Neural progenitor cell (in vitro differentiated cells): Measurements from ENCODE around the gene MTCL1. TPM values are rescaled to one million over a fixed set of nuclear protein-coding genes. Genes with fewer than 3 reads are reported as not detected.

Experiments used
- DNase-seq: peaks from one replicate; pipeline ENCODE4 v3.0.0-alpha.2; 2016; ENCODE audit warnings: low spot score
- H2AFZ ChIP-seq: fragments of 200-600 bp; sonication (generic); replicated peaks from 2 replicates; pipeline ENCODE4 v1.6.1; 2016; ENCODE audit warnings: antibody characterized with exemption
- H3F3A ChIP-seq: fragments of 200-600 bp; sonication (generic); 2 replicates; pipeline ENCODE4 v1.6.1; 2016; ENCODE audit warnings: antibody characterized with exemption, low read depth
- H3K27ac ChIP-seq: fragments of 200-600 bp; sonication (generic); 2 replicates; pipeline ENCODE4 v1.5.1; 2016; ENCODE audit warnings: mild to moderate bottlenecking
- H3K27me3 ChIP-seq: fragments of 200-600 bp; sonication (generic); 2 replicates; pipeline ENCODE4 v1.6.1; 2016; ENCODE audit warnings: mild to moderate bottlenecking, moderate library complexity
- H3K36me3 ChIP-seq: fragments of 200-600 bp; sonication (generic); 2 replicates; pipeline ENCODE4 v1.5.1; 2016
- H3K4me1 ChIP-seq: fragments of 200-600 bp; sonication (generic); 2 replicates; pipeline ENCODE4 v1.6.1; 2016; ENCODE audit warnings: mixed run types
- H3K4me2 ChIP-seq: fragments of 200-600 bp; sonication (generic); 2 replicates; pipeline ENCODE4 v1.6.1; 2016
- H3K4me3 ChIP-seq: fragments of 200-600 bp; sonication (generic); 2 replicates; pipeline ENCODE4 v1.5.1; 2016
- H3K79me2 ChIP-seq: fragments of 200-600 bp; sonication (generic); 2 replicates; pipeline ENCODE4 v1.6.1; 2016; ENCODE audit warnings: low read depth
- H3K9ac ChIP-seq: fragments of 200-600 bp; sonication (generic); 2 replicates; pipeline ENCODE4 v1.6.1; 2016
- H3K9me3 ChIP-seq: fragments of 200-600 bp; sonication (generic); 2 replicates; pipeline ENCODE4 v1.5.1; 2016; ENCODE audit warnings: low read depth
- H4K20me1 ChIP-seq: fragments of 200-600 bp; sonication (generic); 2 replicates; pipeline ENCODE4 v1.6.1; 2016; ENCODE audit warnings: low read depth
- H3K27ac Mint-ChIP-seq: 3 replicates; pipeline ENCODE4 v1.8.0; 2021; ENCODE audit warnings: mixed read lengths
- H3K27me3 Mint-ChIP-seq: 2 replicates; pipeline ENCODE4 v1.8.0; 2022; ENCODE audit warnings: low read depth, mild to moderate bottlenecking, inconsistent platforms, moderate library complexity, mixed read lengths; ENCODE audit not compliant: insufficient read depth
- H3K36me3 Mint-ChIP-seq: 3 replicates; pipeline ENCODE4 v1.8.0; 2021; ENCODE audit warnings: mixed read lengths
- H3K4me1 Mint-ChIP-seq: 3 replicates; pipeline ENCODE4 v1.8.0; 2021; ENCODE audit warnings: mixed read lengths
- H3K4me3 Mint-ChIP-seq: 3 replicates; pipeline ENCODE4 v1.8.0; 2021; ENCODE audit warnings: mild to moderate bottlenecking, moderate library complexity, mixed read lengths
- H3K9me3 Mint-ChIP-seq: 3 replicates; pipeline ENCODE4 v1.8.0; 2020; ENCODE audit warnings: mixed read lengths
- EZH2 ChIP-seq: fragments of 200-600 bp; sonication (generic); IDR thresholded peaks from 2 replicates; pipeline ENCODE4 v1.6.1; 2017; ENCODE audit warnings: antibody characterized with exemption, mild to moderate bottlenecking, moderate library complexity
- EZH2phosphoT487 ChIP-seq: fragments of 200-600 bp; sonication (generic); IDR thresholded peaks from 2 replicates; pipeline ENCODE4 v1.6.1; 2017; ENCODE audit warnings: antibody characterized with exemption
- total RNA-seq: library from RNA; depleted of rRNA; stranded (reverse); fragments of >200 nt; gene quantifications from 2 replicates; pipeline ENCODE4 v1.2.3, GENCODE V29; 2015; ENCODE audit warnings: low replicate concordance
- TF ChIP-seq, protein P1 (sequence below): fragments of 200-600 bp; sonication (generic); IDR thresholded peaks from 2 replicates; pipeline ENCODE4 v1.5.1; 2017; ENCODE audit warnings: antibody characterized with exemption, mild to moderate bottlenecking

MTCL1 gene
- total RNA-seq, 1 donor from 2014 or later, result 36.9 TPM

DNA sequence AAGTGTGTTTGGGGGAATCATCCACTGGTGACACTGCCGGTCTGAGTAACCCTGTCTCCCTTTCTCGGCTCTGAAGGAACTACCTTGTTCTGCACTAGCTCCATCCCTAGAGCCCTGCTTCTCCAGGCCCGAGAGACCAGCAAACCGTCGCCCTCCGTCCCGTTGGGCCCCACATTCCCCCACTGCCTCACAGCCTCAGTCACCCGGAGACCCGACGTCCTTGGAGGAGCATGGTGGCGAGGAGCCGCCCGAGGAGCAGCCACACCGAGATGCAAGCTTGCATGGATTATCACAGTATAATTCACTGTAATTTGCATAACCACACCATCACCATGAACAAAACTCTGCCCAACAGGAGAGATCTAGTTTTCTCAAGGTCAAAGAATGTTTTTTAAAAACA, 126.2 kb downstream of the MTCL1 start:
- Histone ChIP-seq H3K27ac (no peak overlapping the region), H3K79me2 (no peaks in the 10 kb centered on the region), H3K9me3 (no peaks in the 10 kb centered on the region), H3K27me3 (no peaks in the 10 kb centered on the region), H3K9ac (no peak overlapping the region), H3F3A (peaks cover 6% of the 10 kb centered on the region), H4K20me1 (no peaks in the 10 kb centered on the region), H3K4me3 (no peak overlapping the region), H3K4me1 (no peaks in the 10 kb centered on the region), H3K36me3 (no peaks in the 10 kb centered on the region), H3K4me2 (no peak overlapping the region), H2AFZ (no peak overlapping the region)
- TF ChIP-seq, protein P1, sequence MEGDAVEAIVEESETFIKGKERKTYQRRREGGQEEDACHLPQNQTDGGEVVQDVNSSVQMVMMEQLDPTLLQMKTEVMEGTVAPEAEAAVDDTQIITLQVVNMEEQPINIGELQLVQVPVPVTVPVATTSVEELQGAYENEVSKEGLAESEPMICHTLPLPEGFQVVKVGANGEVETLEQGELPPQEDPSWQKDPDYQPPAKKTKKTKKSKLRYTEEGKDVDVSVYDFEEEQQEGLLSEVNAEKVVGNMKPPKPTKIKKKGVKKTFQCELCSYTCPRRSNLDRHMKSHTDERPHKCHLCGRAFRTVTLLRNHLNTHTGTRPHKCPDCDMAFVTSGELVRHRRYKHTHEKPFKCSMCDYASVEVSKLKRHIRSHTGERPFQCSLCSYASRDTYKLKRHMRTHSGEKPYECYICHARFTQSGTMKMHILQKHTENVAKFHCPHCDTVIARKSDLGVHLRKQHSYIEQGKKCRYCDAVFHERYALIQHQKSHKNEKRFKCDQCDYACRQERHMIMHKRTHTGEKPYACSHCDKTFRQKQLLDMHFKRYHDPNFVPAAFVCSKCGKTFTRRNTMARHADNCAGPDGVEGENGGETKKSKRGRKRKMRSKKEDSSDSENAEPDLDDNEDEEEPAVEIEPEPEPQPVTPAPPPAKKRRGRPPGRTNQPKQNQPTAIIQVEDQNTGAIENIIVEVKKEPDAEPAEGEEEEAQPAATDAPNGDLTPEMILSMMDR, result no peak
- no peak for TF ChIP-seq EZH2
- no peak for TF ChIP-seq EZH2phosphoT487
- H3K36me3 Mint-ChIP-seq, result peaks cover 31% of the 10 kb centered on the region
- H3K4me3 Mint-ChIP-seq, result no peak overlapping the region
- peaks cover 8% of the 10 kb centered on the region for H3K9me3 Mint-ChIP-seq
- no peak overlapping the region for H3K27ac Mint-ChIP-seq
- no peak for DNase-seq
- H3K27me3 Mint-ChIP-seq, result peaks cover 10% of the 10 kb centered on the region
- peaks cover 28% of the 10 kb centered on the region for H3K4me1 Mint-ChIP-seq

DNA sequence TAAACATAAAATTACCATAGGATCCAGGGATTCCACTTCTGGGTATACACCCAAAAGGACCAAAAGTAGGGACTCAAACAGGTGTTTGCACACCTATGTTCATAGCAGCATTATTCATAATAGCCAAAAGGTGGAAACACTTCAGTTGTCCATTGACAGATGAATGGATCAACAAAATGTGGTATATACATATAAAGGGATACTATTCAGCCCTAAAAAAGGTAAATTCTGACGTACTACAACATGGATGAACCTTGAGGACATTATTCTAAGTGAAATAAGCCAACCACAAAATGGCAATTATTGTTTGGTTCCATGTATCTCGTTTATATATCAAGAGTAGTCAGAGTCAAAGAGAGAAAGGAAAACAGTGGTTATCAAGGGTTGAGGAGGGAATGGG, 128.1 kb downstream of the MTCL1 start:
- H3K79me2 ChIP-seq, result no peaks in the 10 kb centered on the region
- H3K36me3 ChIP-seq, result no peaks in the 10 kb centered on the region
- no peak overlapping the region for H3K4me2 ChIP-seq
- no peak overlapping the region for H3K4me3 Mint-ChIP-seq
- H3F3A ChIP-seq, result peaks cover 6% of the 10 kb centered on the region
- H3K9me3 ChIP-seq, result no peaks in the 10 kb centered on the region
- no peaks in the 10 kb centered on the region for H3K4me1 ChIP-seq
- no peak overlapping the region for H3K4me3 ChIP-seq
- H3K27ac Mint-ChIP-seq, result no peak overlapping the region
- no peak for TF ChIP-seq EZH2phosphoT487
- no peak for TF ChIP-seq EZH2
- TF ChIP-seq, protein P1, result no peak
- no peak for DNase-seq
- peaks cover 26% of the 10 kb centered on the region for H3K36me3 Mint-ChIP-seq
- H3K4me1 Mint-ChIP-seq, result peaks cover 15% of the 10 kb centered on the region
- no peak overlapping the region for H3K9ac ChIP-seq
- no peaks in the 10 kb centered on the region for H3K27me3 ChIP-seq
- peaks cover 13% of the 10 kb centered on the region for H3K9me3 Mint-ChIP-seq
- H3K27me3 Mint-ChIP-seq, result peaks cover 10% of the 10 kb centered on the region
- H2AFZ ChIP-seq, result no peak overlapping the region
- H4K20me1 ChIP-seq, result no peaks in the 10 kb centered on the region
- H3K27ac ChIP-seq, result no peak overlapping the region

DNA sequence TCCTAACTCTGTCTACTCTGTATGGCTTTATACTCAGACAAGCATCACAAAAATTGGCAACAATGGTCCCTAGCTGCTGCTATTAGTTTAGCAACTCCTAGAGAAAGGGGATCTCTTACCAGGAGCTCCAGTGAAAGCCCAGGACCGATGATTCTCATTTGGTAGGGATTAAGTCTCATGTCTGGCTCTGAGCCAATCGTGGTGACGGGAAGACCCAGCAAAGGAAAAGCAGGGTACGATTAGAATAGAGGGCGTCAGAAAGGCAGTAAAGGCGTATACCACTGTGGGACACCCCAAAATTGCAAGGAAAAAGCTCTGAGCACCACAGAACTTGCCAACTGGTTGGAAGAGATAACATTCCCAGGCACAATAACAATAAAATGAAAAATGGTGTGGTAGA, 129.5 kb downstream of the MTCL1 start:
- Histone ChIP-seq H2AFZ (no peak overlapping the region), H3K27me3 (no peaks in the 10 kb centered on the region), H3K9me3 (no peaks in the 10 kb centered on the region), H3K27ac (no peak overlapping the region), H3F3A (peaks cover 6% of the 10 kb centered on the region), H4K20me1 (no peaks in the 10 kb centered on the region), H3K9ac (no peak overlapping the region), H3K4me2 (no peak overlapping the region), H3K4me3 (no peak overlapping the region), H3K4me1 (no peaks in the 10 kb centered on the region), H3K36me3 (no peaks in the 10 kb centered on the region), H3K79me2 (no peaks in the 10 kb centered on the region)
- H3K27ac Mint-ChIP-seq, result peak overlapping the region; percentile 33
- peaks cover 13% of the 10 kb centered on the region for H3K4me1 Mint-ChIP-seq
- peaks cover 1% of the 10 kb centered on the region for H3K27me3 Mint-ChIP-seq
- TF ChIP-seq EZH2 (no peak), EZH2phosphoT487 (no peak)
- TF ChIP-seq, protein P1, result no peak
- H3K9me3 Mint-ChIP-seq, result peaks cover 11% of the 10 kb centered on the region
- H3K36me3 Mint-ChIP-seq, result peaks cover 17% of the 10 kb centered on the region
- no peak overlapping the region for H3K4me3 Mint-ChIP-seq
- DNase-seq, result no peak
